Fibroblast of villous mesenchyme (primary cell): ENCODE measurements around the gene TRPM5. TPM values are rescaled to one million over a fixed set of nuclear protein-coding genes. Genes with fewer than 3 reads are reported as not detected.

ENCODE experiments used
- DNase-seq: peaks from one replicate; pipeline ENCODE4 v3.0.0-alpha.2; 2010; ENCODE audit warnings: low read depth
- H3K4me3 ChIP-seq: 2 replicates; pipeline ENCODE4 v1.5.1; 2011; ENCODE audit warnings: low read depth, mild to moderate bottlenecking, low read length
- total RNA-seq: library from RNA; depleted of rRNA; stranded (reverse); fragments of >200 nt; gene quantifications from 2 replicates; pipeline ENCODE4 v1.2.3, GENCODE V29; 2012
- TF ChIP-seq, protein P1 (sequence below): IDR thresholded peaks from 2 replicates; pipeline ENCODE4 v1.5.1; 2012; ENCODE audit warnings: low read depth, mild to moderate bottlenecking, low read length; ENCODE audit not compliant: insufficient read depth

TRPM5 gene
- total RNA-seq, 1 donor: not detected

DNA sequence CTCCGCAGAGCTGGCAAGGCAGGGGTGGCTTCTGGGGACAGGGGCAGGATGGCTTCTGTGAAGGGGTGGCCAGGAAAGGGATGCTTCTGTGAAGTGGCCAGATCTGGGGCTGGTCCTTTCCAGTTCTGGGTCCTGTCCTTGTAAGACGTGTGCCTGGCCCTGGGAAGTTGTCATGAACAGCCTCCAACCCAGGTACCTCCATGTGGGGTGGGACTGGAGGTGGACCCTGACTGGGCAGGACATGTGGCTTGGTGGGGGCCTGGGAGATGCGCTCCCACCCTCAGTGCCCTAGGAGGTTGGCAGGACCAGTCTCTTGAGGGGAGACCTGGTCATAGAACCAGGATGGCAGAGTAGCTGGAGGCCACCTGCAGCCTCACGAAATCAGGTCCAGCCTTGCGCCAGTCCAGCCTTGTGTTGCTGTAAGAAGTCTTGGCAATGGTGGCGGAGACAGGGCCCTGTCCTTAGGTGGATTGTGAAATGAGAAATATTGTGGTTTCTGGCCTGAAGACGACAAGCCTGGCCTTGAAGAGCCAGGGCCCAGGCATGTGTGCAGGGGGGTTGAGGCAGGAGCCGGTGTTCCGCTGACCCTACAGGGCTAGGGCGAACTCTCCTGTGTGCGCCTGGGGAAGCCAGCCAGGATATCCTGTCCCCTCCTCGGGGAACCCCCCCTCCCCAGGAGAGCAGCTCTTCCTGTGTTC, 3.1 kb upstream of the TRPM5 start:
- no peak for DNase-seq
- TF ChIP-seq, protein P1, sequence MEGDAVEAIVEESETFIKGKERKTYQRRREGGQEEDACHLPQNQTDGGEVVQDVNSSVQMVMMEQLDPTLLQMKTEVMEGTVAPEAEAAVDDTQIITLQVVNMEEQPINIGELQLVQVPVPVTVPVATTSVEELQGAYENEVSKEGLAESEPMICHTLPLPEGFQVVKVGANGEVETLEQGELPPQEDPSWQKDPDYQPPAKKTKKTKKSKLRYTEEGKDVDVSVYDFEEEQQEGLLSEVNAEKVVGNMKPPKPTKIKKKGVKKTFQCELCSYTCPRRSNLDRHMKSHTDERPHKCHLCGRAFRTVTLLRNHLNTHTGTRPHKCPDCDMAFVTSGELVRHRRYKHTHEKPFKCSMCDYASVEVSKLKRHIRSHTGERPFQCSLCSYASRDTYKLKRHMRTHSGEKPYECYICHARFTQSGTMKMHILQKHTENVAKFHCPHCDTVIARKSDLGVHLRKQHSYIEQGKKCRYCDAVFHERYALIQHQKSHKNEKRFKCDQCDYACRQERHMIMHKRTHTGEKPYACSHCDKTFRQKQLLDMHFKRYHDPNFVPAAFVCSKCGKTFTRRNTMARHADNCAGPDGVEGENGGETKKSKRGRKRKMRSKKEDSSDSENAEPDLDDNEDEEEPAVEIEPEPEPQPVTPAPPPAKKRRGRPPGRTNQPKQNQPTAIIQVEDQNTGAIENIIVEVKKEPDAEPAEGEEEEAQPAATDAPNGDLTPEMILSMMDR: no peak
- H3K4me3 ChIP-seq: no peak overlapping the region

DNA sequence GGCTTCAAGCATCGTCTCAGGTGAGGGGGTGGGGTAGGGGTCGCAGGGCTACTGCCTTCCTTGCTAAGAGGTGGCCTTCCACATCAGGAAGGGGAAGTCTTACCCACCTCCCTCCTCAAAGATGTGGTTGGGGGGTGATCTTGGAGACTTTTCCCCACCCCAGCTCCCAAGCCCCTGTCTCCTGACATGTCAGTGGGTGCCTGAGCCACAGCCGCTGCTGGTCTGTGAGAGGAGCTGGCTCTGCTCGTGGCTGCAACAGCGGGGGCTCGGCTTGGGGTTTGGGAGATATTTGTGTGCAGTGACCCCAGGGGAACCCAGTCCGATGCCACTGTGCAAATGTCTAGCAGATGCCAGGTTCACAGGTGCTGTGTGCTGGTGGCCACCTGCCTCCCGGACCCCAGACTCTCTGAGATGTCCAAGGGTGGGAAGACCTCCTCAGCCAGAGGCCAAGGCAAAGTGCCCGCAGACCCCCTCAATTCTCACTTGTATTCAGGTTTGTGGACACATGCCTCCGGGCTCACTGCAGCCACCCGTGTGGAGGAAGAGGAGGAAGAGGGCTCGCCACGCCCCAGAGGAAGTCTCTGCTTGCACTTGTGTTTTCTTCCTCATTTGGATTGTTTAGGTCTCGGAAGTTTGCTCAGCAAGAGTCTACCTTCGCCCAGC, 2.4 kb upstream of the TRPM5 start:
- H3K4me3 ChIP-seq: no peak overlapping the region
- TF ChIP-seq, protein P1: no peak
- DNase-seq: no peak

DNA sequence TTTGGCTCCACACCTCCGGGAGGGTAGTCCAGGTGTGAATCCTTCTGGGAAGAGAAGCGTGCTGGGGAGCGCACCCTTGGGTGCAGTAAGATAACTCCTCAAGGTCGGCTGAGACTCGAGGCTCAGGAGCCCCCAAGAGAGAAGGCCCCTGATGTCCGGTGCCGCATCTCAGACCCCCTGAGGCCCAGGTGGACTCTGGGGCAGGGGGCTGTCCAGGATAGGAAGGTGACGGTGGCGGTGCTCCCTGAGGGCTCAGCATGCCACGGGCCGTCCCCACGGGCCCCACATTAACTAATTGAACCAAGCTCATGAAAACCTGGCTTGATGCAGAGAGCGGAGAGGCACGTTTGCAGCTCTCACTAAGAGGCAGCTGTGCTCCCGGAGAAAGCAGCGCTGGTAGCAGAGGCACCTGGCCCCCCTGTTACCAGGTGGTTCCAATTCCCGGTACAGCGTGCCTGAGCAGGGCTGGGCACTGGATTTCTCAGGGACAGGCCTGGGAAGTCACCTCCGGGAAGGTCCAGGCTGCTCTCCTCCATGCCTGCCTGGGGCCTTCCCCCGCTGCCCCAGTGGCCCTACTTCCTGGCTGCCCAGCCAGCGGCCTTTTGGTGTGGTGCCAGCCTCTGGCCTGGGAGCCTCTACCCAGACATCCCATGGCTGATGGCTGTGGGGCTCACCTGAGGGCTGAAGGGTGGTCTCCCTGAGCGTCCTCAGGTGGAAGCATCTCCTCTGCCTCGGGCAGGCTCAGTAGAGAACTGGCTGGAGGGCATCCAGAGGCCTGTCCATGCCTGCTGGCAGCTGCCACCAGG, 1.6 kb upstream of the TRPM5 start:
- H3K4me3 ChIP-seq: no peak overlapping the region
- DNase-seq: no peak
- TF ChIP-seq, protein P1: no peak

DNA sequence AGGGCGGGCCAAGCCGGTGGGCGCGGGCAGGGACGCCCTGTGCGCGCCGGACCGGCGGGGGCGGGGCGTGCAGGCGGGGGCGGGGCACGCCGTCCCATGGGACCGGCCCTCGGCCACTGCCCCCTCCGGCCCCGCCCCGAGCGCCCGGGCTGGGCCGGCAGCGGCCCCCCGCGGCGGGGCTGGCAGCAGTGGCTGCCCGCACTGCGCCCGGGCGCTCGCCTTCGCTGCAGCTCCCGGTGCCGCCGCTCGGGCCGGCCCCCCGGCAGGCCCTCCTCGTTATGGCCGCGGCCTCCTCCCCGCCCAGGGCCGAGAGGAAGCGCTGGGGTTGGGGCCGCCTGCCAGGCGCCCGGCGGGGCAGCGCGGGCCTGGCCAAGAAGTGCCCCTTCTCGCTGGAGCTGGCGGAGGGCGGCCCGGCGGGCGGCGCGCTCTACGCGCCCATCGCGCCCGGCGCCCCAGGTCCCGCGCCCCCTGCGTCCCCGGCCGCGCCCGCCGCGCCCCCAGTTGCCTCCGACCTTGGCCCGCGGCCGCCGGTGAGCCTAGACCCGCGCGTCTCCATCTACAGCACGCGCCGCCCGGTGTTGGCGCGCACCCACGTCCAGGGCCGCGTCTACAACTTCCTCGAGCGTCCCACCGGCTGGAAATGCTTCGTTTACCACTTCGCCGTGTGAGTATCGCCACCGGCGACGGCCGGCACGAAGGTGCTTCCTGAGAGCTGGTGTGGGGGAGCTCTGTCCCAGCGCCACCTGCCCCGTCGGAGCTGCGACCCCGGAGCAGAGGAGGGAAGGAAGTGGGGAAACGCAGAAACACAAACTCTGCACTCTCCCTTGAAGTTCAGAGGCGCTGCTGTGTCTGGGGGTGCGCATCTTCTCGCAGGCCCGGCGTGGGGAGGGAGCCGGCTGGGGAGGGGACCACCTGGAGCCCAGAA, 769 bp upstream of the TRPM5 start, which contains the start of gene KCNQ1:
KCNQ1 (plus strand) TSS at position 188 of the 925 bp plus-strand sequence; CDS start at position 279, 91 bp downstream.
- TF ChIP-seq, protein P1: no peak

DNA sequence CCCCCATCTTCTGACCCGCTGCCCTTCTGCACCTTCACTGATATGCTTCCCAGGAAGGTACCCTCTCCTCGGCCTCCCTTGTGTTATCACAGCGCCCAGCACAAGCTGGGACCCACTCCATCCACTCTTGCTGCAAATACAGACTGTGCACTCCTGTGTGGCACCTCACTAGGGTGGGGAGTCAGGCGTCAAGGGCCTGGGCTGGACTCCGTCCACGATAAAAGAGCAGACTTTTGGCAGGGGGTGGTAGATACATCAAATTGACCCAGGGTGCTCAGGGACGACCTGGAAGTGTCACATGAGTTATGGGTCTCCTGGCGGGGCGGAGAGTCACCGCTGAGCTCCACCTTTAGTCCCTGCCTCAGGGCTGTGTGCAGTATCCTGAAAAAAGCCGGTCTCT, 908 bp downstream of the TRPM5 start:
- no peak for DNase-seq
- TF ChIP-seq, protein P1: no peak
- H3K4me3 ChIP-seq: no peak overlapping the region

More for the DNA sequence above, 769 bp upstream of the TRPM5 start, which contains the start of gene KCNQ1:
- no peak for DNase-seq
- H3K4me3 ChIP-seq: no peak within 1 kb of the TSS

DNA sequence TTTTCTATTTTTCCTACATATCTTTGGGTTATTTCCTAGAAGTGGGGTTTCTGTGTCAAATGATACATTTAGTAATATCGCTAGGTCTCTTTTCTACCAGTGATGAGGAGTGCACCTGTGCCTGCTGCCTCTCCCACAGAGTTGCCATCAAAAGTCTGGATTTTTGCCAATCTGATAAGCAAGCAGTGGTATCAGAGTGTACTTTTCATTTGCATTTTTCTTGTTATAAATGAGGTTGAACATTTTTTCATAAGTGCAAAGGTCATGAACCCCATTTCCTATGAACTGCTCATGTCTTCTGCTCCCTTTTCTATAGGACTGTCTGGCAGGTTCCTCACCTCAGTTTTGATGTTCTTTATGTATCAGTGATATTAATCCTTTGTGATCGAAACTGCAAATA, 1.7 kb downstream of the TRPM5 start:
- DNase-seq: no peak
- no peak overlapping the region for H3K4me3 ChIP-seq
- TF ChIP-seq, protein P1: no peak
